OCI-LY7 (cell line): Measurements from ENCODE around the gene SEPTIN12.

ENCODE experiments used
- CTCF ChIP-seq: fragments of 200-600 bp; sonication (generic); conservative IDR thresholded peaks from 2 replicates; pipeline ENCODE4 v1.5.1; 2014; ENCODE audit warnings: mild to moderate bottlenecking, antibody characterized with exemption, low read length, moderate library complexity, mixed read lengths
- EZH2phosphoT487 ChIP-seq: fragments of 200-600 bp; sonication (generic); IDR thresholded peaks from 2 replicates; pipeline ENCODE4 v1.6.1; 2018; ENCODE audit warnings: low read depth, borderline replicate concordance, mild to moderate bottlenecking, mixed run types, antibody characterized with exemption, low read length, moderate library complexity, mixed read lengths

DNA sequence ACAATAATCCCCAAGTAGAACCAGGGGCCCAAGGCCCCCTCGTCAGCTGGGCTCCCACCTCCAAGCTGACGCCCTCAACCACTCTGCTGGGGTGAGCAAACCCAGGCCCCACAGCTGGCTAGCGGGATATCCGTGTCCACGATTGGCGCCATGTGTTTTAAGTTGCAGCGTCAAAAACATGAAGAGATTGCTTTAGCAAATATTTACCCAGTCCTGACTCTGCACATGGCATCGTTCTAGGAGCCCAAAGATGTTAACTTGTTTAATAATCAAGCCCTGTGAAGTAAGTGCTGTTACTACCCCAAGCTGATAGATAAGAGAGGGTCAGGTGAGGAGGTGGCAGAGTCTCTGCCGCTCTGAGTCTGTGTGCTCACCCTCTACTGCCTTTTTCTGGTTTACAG is 344 bp upstream of the SEPTIN12 start:
- TF ChIP-seq CTCF (no peak), EZH2phosphoT487 (no peak)
